Breast epithelium (tissue), 3 donors: ENCODE results near the gene H2BK1.

Source experiments
- POLR2A ChIP-seq: fragments of 450-650 bp; IDR thresholded peaks from one replicate; pipeline ENCODE4 v1.6.1; 2016; ENCODE audit warnings: antibody characterized with exemption, mild to moderate bottlenecking, moderate library complexity
- POLR2AphosphoS5 ChIP-seq, 3 donors: sonication (generic); formaldehyde crosslinking; IDR thresholded peaks; one replicate each; pipeline ENCODE4 v1.6.1; 2017; ENCODE audit warnings: antibody characterized with exemption in 3 of 3
- TF ChIP-seq, protein P1 (sequence below), 3 donors: fragments of 450-650 bp; IDR thresholded peaks; one replicate each; pipeline ENCODE4 v1.5.1; 2016 to 2017; ENCODE audit warnings: antibody characterized with exemption in 3 of 3, mild to moderate bottlenecking in 3 of 3, moderate library complexity in 3 of 3

DNA sequence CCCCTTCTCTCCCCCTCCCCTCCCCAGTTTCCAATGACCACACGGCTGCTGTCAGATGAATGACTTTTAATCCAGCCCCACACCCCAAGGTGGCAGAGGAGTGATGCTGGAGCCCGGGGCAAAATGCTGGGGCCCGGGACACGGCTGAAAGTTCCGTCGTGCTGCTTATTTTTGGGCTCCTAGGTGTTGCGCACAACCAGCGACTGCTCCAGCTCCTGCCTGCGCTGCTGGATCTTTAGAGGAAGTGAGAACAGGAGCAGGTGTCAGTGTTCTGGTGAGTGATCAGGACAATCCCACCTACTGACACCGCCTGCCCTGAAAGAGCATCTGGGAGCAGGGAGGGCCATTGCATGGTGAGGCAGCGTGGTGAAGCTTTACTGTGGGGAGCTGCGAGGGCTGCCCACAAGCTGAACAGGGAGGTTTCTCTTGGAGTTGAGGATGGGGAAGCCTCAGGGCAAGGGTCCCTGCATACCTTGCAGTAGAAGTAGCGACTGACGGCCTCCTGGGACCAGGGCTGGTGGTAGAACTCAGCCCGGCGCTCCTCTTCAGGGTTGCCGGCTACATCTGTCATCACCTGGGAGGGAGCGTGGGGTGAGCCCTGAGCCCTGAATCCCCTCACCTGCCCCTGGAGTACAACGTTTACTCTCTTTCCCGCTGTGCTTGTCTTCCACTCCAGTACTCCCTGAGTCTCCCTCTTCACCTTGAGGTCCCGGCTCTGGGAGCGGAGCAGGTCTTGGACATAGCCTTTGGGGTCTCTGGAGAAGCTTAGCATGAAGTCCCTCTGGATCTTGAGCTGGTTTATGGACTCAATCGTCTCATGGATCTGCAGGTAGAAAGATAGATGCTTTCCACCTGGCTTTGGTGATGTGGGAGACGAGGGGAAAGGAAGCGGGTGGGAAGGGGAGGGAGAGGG, 28.9 kb upstream of the H2BK1 start:
- TF ChIP-seq, protein P1, sequence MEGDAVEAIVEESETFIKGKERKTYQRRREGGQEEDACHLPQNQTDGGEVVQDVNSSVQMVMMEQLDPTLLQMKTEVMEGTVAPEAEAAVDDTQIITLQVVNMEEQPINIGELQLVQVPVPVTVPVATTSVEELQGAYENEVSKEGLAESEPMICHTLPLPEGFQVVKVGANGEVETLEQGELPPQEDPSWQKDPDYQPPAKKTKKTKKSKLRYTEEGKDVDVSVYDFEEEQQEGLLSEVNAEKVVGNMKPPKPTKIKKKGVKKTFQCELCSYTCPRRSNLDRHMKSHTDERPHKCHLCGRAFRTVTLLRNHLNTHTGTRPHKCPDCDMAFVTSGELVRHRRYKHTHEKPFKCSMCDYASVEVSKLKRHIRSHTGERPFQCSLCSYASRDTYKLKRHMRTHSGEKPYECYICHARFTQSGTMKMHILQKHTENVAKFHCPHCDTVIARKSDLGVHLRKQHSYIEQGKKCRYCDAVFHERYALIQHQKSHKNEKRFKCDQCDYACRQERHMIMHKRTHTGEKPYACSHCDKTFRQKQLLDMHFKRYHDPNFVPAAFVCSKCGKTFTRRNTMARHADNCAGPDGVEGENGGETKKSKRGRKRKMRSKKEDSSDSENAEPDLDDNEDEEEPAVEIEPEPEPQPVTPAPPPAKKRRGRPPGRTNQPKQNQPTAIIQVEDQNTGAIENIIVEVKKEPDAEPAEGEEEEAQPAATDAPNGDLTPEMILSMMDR (IDR thresholded peaks at IDR 0.05) = no peak
- TF ChIP-seq POLR2A (no peak), POLR2AphosphoS5 (IDR thresholded peaks at IDR 0.05) (no peak)
